DOHH2 (cell line): ENCODE data around the gene CKMT1B.
"Not testable (repeated sequence)": the region's sequence is repeated elsewhere in the genome, so short reads cannot be mapped to it uniquely, and the experiment has no call there.

Experiments used
- H3F3A ChIP-seq: fragments of 200-600 bp; sonication (generic), shearing (Covaris generic); 2 replicates; pipeline ENCODE4 v1.6.0; 2016; ENCODE audit warnings: antibody characterized with exemption, mild to moderate bottlenecking; ENCODE audit not compliant: control insufficient read depth, insufficient read depth
- H3K27ac ChIP-seq: fragments of 200-600 bp; sonication (generic); 2 replicates; pipeline ENCODE4 v1.5.1; 2014; ENCODE audit warnings: low read depth, mild to moderate bottlenecking, low read length, moderate library complexity
- H3K27me3 ChIP-seq: fragments of 200-600 bp; sonication (generic); 2 replicates; pipeline ENCODE4 v1.6.1; 2014; ENCODE audit warnings: mild to moderate bottlenecking, low read length, mixed read lengths; ENCODE audit not compliant: control insufficient read depth
- H3K36me3 ChIP-seq: fragments of 200-600 bp; sonication (generic); 2 replicates; pipeline ENCODE4 v1.6.1; 2014; ENCODE audit warnings: mild to moderate bottlenecking, low read length, moderate library complexity, mixed read lengths; ENCODE audit not compliant: control insufficient read depth
- H3K4me1 ChIP-seq: fragments of 200-600 bp; sonication (generic); 2 replicates; pipeline ENCODE4 v1.6.1; 2014; ENCODE audit warnings: mild to moderate bottlenecking, low read length, mixed read lengths; ENCODE audit not compliant: control insufficient read depth
- H3K4me2 ChIP-seq: fragments of 200-600 bp; sonication (generic); 2 replicates; pipeline ENCODE4 v1.6.0; 2014; ENCODE audit warnings: mild to moderate bottlenecking, low read length, moderate library complexity
- H3K4me3 ChIP-seq: fragments of 200-600 bp; sonication (generic); 2 replicates; pipeline ENCODE4 v1.5.1; 2014; ENCODE audit warnings: mild to moderate bottlenecking, low read length, mixed read lengths
- H3K79me2 ChIP-seq: fragments of 200-600 bp; sonication (generic); 2 replicates; pipeline ENCODE4 v1.6.1; 2014; ENCODE audit warnings: mild to moderate bottlenecking, low read length, mixed read lengths; ENCODE audit not compliant: control insufficient read depth
- H3K9me2 ChIP-seq: fragments of 200-600 bp; sonication (generic); replicated peaks from 2 replicates; pipeline ENCODE4 v1.6.1; 2014; ENCODE audit warnings: mild to moderate bottlenecking, low read length, mixed read lengths; ENCODE audit not compliant: control insufficient read depth
- H3K9me3 ChIP-seq: fragments of 200-600 bp; sonication (generic); 2 replicates; pipeline ENCODE4 v1.6.1; 2014; ENCODE audit warnings: antibody characterized with exemption, low read length, mixed read lengths; ENCODE audit not compliant: control insufficient read depth, insufficient read depth
- H4K20me1 ChIP-seq: fragments of 200-600 bp; sonication (generic); 2 replicates; pipeline ENCODE4 v1.6.0; 2014; ENCODE audit warnings: low read depth, mild to moderate bottlenecking, antibody characterized with exemption, low read length, moderate library complexity; ENCODE audit not compliant: control insufficient read depth, insufficient read depth
- EZH2phosphoT487 ChIP-seq: fragments of 200-600 bp; sonication (generic); IDR thresholded peaks from 2 replicates; pipeline ENCODE4 v1.6.1; 2017; ENCODE audit warnings: borderline replicate concordance, mild to moderate bottlenecking, antibody characterized with exemption, low read length, moderate library complexity, mixed read lengths
- TF ChIP-seq, protein P1 (sequence below): fragments of 200-600 bp; sonication (generic); IDR thresholded peaks from one replicate; pipeline ENCODE4 v1.5.1; 2014; ENCODE audit warnings: antibody characterized with exemption, mild to moderate bottlenecking, low read depth, low read length; ENCODE audit not compliant: poor library complexity, severe bottlenecking

CKMT1B gene

DNA sequence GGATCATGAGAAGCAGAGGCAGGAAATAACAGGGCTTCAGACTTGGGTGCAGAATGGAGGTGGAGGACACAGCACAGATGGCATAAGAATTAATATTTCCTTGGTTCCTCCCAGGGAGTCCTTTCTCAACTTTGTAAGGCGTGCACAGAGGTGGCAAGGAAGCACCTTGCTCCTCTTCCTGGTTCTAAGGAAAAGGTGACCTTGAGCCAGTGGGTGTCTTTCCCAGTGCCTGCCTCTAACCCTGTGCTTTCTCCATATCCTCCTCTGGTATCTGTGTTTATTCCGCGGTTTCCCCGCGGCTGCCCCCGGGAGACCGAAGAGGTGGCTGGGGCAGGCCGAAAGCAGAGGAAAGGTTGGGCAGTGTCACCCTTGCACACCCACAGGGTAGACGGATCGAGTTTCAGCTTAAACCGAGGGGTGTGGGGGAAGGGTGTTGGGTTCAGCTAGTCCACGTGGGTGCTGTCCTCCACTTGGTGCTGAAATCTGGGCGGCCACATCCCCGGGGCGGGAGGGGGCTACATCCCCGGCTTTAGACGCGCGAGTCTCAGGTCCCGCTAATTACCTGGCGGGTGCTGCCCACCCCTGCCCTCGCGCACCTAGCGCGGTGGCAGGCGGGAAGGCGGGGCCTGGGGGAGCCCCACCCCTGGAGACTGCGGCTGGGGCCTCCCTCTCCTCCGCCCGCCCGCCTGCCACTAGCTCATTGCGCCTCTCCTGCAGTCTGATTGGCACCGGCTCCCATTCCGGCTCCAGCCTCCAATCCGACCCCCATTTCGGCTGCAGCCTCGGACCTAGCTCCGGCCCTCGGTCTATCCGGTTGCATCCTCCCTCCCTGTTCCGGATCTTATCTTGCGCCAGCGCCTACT lies at the start of gene CKMT1B:
TSS of gene CKMT1B (plus strand) at position 700 of the 863 bp plus-strand sequence. CDS start 192 bp downstream, outside the sequence.
- H3K4me3 ChIP-seq, H3K27me3 ChIP-seq, H3K79me2 ChIP-seq, H3K9me2 ChIP-seq, H3K4me2 ChIP-seq, H3F3A ChIP-seq, H3K27ac ChIP-seq, H3K4me1 ChIP-seq, H3K9me3 ChIP-seq, H4K20me1 ChIP-seq, H3K36me3 ChIP-seq: not testable (repeated sequence)

DNA sequence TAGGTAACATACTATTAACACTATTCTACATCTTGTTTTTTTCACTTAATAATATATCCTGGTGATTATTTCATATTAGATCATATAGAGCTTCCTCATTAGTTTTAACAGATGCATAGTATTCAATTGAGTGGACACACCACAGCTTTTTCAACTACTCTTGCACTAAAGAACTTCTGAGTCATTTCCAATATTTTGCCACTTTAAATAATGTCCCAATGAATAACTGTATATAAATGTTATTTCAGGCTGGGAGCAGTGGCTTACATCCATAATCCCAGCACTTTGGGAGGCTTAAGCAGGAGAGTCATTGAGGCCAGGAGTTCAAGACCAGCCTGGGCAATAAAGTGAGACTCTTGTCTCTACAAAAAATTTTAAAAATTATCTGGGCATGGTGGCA lies 49.6 kb upstream of the CKMT1B start:
- H3K4me3 ChIP-seq = no peak overlapping the region
- H3K4me1 ChIP-seq = no peaks in the 10 kb centered on the region
- no peaks in the 10 kb centered on the region for H3K9me2 ChIP-seq
- H3K27ac ChIP-seq = no peak overlapping the region
- no peak overlapping the region for H3K4me2 ChIP-seq
- no peaks in the 10 kb centered on the region for H4K20me1 ChIP-seq
- H3K9me3 ChIP-seq = peaks cover 4% of the 10 kb centered on the region; the same call in 1 of the 2 replicates
- peaks cover 6% of the 10 kb centered on the region for H3K36me3 ChIP-seq
- no peaks in the 10 kb centered on the region for H3F3A ChIP-seq
- TF ChIP-seq, protein P1, sequence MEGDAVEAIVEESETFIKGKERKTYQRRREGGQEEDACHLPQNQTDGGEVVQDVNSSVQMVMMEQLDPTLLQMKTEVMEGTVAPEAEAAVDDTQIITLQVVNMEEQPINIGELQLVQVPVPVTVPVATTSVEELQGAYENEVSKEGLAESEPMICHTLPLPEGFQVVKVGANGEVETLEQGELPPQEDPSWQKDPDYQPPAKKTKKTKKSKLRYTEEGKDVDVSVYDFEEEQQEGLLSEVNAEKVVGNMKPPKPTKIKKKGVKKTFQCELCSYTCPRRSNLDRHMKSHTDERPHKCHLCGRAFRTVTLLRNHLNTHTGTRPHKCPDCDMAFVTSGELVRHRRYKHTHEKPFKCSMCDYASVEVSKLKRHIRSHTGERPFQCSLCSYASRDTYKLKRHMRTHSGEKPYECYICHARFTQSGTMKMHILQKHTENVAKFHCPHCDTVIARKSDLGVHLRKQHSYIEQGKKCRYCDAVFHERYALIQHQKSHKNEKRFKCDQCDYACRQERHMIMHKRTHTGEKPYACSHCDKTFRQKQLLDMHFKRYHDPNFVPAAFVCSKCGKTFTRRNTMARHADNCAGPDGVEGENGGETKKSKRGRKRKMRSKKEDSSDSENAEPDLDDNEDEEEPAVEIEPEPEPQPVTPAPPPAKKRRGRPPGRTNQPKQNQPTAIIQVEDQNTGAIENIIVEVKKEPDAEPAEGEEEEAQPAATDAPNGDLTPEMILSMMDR = no peak
- no peak for TF ChIP-seq EZH2phosphoT487
- H3K79me2 ChIP-seq = no peaks in the 10 kb centered on the region
- no peaks in the 10 kb centered on the region for H3K27me3 ChIP-seq

DNA sequence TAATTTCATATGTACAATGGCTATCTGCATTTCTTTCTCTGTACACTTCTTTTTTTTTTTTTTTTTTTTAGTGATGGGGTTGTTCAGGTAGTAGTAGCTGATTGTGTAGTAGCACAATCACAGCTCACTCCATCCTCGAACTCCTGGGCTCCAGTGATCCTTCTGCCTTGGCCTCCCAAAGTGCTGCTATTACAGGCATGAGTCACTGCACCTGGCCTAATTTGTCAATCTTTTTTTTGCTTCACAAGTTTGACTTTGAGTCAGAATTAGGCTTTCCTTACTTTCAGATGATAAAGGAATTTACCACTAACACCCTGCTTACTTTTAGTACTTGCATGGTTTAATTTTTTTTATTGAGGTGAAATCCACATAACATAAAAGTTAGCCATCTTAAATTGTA lies 48.4 kb upstream of the CKMT1B start:
- Histone ChIP-seq H3K27ac (no peak overlapping the region), H3K27me3 (no peaks in the 10 kb centered on the region), H3K4me3 (no peak overlapping the region), H3K4me2 (no peak overlapping the region), H3K9me2 (no peaks in the 10 kb centered on the region), H3K4me1 (no peaks in the 10 kb centered on the region), H3K9me3 (peaks cover 4% of the 10 kb centered on the region; the same call in 1 of the 2 replicates), H4K20me1 (no peaks in the 10 kb centered on the region), H3F3A (no peaks in the 10 kb centered on the region), H3K36me3 (peaks cover 6% of the 10 kb centered on the region), H3K79me2 (no peaks in the 10 kb centered on the region)
- TF ChIP-seq, protein P1 = no peak
- no peak for TF ChIP-seq EZH2phosphoT487

DNA sequence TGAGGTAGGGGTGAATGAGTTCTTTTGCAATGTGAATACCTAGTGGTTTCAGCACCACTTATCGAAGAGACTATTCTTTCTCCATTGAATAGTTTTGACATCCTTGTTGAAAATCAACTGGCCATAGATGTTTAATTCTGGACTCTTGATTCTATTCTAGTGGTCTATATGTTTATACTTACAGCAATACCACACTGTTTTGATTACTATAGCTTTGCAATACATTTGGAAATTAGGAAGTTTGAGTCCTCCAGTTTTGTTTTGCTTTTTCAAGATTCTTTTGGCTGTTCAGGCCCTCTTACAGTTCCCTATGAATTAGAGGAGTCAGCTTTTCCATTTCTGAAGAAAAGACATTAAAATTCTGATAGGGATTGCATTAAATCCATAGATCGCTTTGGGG lies 46.3 kb upstream of the CKMT1B start:
- no peaks in the 10 kb centered on the region for H3K79me2 ChIP-seq
- TF ChIP-seq, protein P1 = no peak
- TF ChIP-seq EZH2phosphoT487 = no peak
- no peak overlapping the region for H3K4me2 ChIP-seq
- H4K20me1 ChIP-seq = no peaks in the 10 kb centered on the region
- no peaks in the 10 kb centered on the region for H3K9me2 ChIP-seq
- peaks cover 6% of the 10 kb centered on the region for H3K36me3 ChIP-seq
- peaks cover 4% of the 10 kb centered on the region; the same call in 1 of the 2 replicates for H3K9me3 ChIP-seq
- no peaks in the 10 kb centered on the region for H3K27me3 ChIP-seq
- H3K27ac ChIP-seq = no peak overlapping the region
- no peaks in the 10 kb centered on the region for H3F3A ChIP-seq
- H3K4me1 ChIP-seq = no peaks in the 10 kb centered on the region
- H3K4me3 ChIP-seq = no peak overlapping the region
